IMR-90 (cell line): ENCODE data around the gene DCTN1. TPM values are rescaled to one million over a fixed set of nuclear protein-coding genes. Genes with fewer than 3 reads are reported as not detected.

Experiments used
- ATAC-seq: fragments of 200-7000 bp; cut with Tn5 transposase; 2 replicates; pipeline ENCODE4 v1.9.1; 2020; ENCODE audit warnings: low read depth, mild to moderate bottlenecking, moderate library complexity
- BruUV-seq: library from RNA; stranded (reverse); fragments of 400-500 nt; replicated peaks from 2 replicates; lab custom pipeline; 2021; lab: Mats Ljungman, UMichigan
- CTCF ChIA-PET: fragments of 300-600 bp; formaldehyde crosslinking; extraction: SDS; loops from one replicate; lab custom pipeline; 2021; ENCODE audit warnings: antibody characterized with exemption; lab: Yijun Ruan, JAX
- POLR2A ChIA-PET: fragments of 300-600 bp; sonication (Branson Sonifier 250); formaldehyde crosslinking; loops from one replicate; lab custom pipeline; 2022; ENCODE audit warnings: antibody characterized with exemption; ENCODE audit not compliant: unreplicated experiment; lab: Charles Lee
- DNase-seq: peaks from one replicate; pipeline ENCODE4 v3.0.0; 2013
- H2AFZ ChIP-seq: replicated peaks from 2 replicates; pipeline ENCODE3; 2013; ENCODE audit warnings: low read length, mild to moderate bottlenecking; ENCODE audit not compliant: poor library complexity
- H2AK5ac ChIP-seq: 2 replicates; pipeline ENCODE4 v1.6.1; 2013; ENCODE audit warnings: low read depth, low read length, inconsistent platforms
- H2AK9ac ChIP-seq: replicated peaks from 2 replicates; pipeline ENCODE3; 2013; ENCODE audit warnings: mild to moderate bottlenecking, low read depth, low read length, moderate library complexity; ENCODE audit not compliant: poor library complexity
- H2BK120ac ChIP-seq: 2 replicates; pipeline ENCODE4 v1.6.1; 2013; ENCODE audit warnings: low read depth, low read length, inconsistent platforms
- H2BK15ac ChIP-seq: 3 replicates; pipeline ENCODE4 v1.6.1; 2013; ENCODE audit warnings: low read depth, low read length, inconsistent platforms
- H2BK20ac ChIP-seq: 2 replicates; pipeline ENCODE4 v1.6.1; 2013; ENCODE audit warnings: low read depth, mild to moderate bottlenecking, inconsistent platforms, low read length, moderate library complexity
- H2BK5ac ChIP-seq: 2 replicates; pipeline ENCODE4 v1.6.1; 2013; ENCODE audit warnings: mild to moderate bottlenecking, low read depth, low read length, inconsistent platforms; ENCODE audit not compliant: poor library complexity, severe bottlenecking
- H3K14ac ChIP-seq: replicated peaks from 2 replicates; pipeline ENCODE4 v1.6.1; 2013; ENCODE audit warnings: low read depth, low read length, inconsistent platforms
- H3K18ac ChIP-seq: 2 replicates; pipeline ENCODE4 v1.6.1; 2013; ENCODE audit warnings: low read depth, low read length, control low read depth
- H3K23ac ChIP-seq: 2 replicates; pipeline ENCODE4 v1.6.1; 2013; ENCODE audit warnings: low read depth, low read length, inconsistent platforms
- H3K27ac ChIP-seq: 2 replicates; pipeline ENCODE4 v1.5.1; 2013; ENCODE audit warnings: mild to moderate bottlenecking, control low read depth, low read length; ENCODE audit not compliant: insufficient read depth
- H3K27me3 ChIP-seq: 2 replicates; pipeline ENCODE4 v1.6.1; 2013; ENCODE audit warnings: low read length; ENCODE audit not compliant: control insufficient read depth, insufficient read depth
- H3K36me3 ChIP-seq: 2 replicates; pipeline ENCODE4 v1.6.1; 2013; ENCODE audit warnings: low read length, mixed read lengths; ENCODE audit not compliant: control insufficient read depth, insufficient read depth
- H3K4ac ChIP-seq: 2 replicates; pipeline ENCODE4 v1.6.1; 2013; ENCODE audit warnings: low read depth, low read length, inconsistent platforms
- H3K4me1 ChIP-seq: 2 replicates; pipeline ENCODE4 v1.6.1; 2013; ENCODE audit warnings: low read length, mixed read lengths; ENCODE audit not compliant: control insufficient read depth, insufficient read depth
- H3K4me2 ChIP-seq: 2 replicates; pipeline ENCODE4 v1.6.1; 2013; ENCODE audit warnings: low read depth, mild to moderate bottlenecking, control low read depth, low read length, moderate library complexity
- H3K4me3 ChIP-seq: 2 replicates; pipeline ENCODE4 v1.5.1; 2013; ENCODE audit warnings: low read depth, mild to moderate bottlenecking, control low read depth, low read length, moderate library complexity; ENCODE audit not compliant: insufficient read depth
- H3K56ac ChIP-seq: 2 replicates; pipeline ENCODE4 v1.6.1; 2013; ENCODE audit warnings: low read length, inconsistent platforms; ENCODE audit not compliant: insufficient read depth; ENCODE audit errors: extremely low read depth
- H3K79me1 ChIP-seq, 2 experiments: 2 replicates each; pipeline ENCODE4 v1.6.1; 2013; ENCODE audit warnings: low read length in 2 of 2, inconsistent platforms in 1 of 2, low read depth in 1 of 2
- H3K9ac ChIP-seq: 2 replicates; pipeline ENCODE4 v1.6.1; 2013; ENCODE audit warnings: low read depth, low read length, control low read depth
- H3K9me1 ChIP-seq: 2 replicates; pipeline ENCODE4 v1.6.1; 2013; ENCODE audit warnings: low read length, inconsistent platforms; ENCODE audit not compliant: insufficient read depth
- H3K9me3 ChIP-seq: 2 replicates; pipeline ENCODE4 v1.6.1; 2013; ENCODE audit warnings: low read length; ENCODE audit not compliant: control insufficient read depth, insufficient read depth
- H4K20me1 ChIP-seq: 2 replicates; pipeline ENCODE4 v1.6.1; 2013; ENCODE audit warnings: low read length, inconsistent platforms; ENCODE audit not compliant: insufficient read depth
- H4K5ac ChIP-seq: 2 replicates; pipeline ENCODE4 v1.6.1; 2013; ENCODE audit warnings: mild to moderate bottlenecking, low read depth, low read length, control low read depth
- H4K8ac ChIP-seq, 2 experiments: 2 replicates each; pipeline ENCODE4 v1.6.1; 2013; ENCODE audit warnings: low read depth in 2 of 2, low read length in 2 of 2, control low read depth in 1 of 2, inconsistent platforms in 1 of 2
- H4K91ac ChIP-seq: 2 replicates; pipeline ENCODE4 v1.6.1; 2013; ENCODE audit warnings: low read depth, low read length, inconsistent platforms; ENCODE audit not compliant: insufficient read depth
- BHLHE40 ChIP-seq: fragments of 150-350 bp; IDR thresholded peaks from 2 replicates; pipeline ENCODE4 v1.6.1; 2016; ENCODE audit warnings: mild to moderate bottlenecking, low read depth, low read length
- CEBPB ChIP-seq: IDR thresholded peaks from 2 replicates; pipeline ENCODE4 v1.6.1; 2012; ENCODE audit warnings: low read depth, low read length, improper control_type of control experiment
- CHD1 ChIP-seq: IDR thresholded peaks from 2 replicates; pipeline ENCODE4 v1.6.1; 2012; ENCODE audit warnings: low read depth, low read length, improper control_type of control experiment
- CTCF ChIP-seq: conservative IDR thresholded peaks from 2 replicates; pipeline ENCODE4 v1.5.1; 2012; ENCODE audit warnings: mild to moderate bottlenecking, low read depth, low read length, improper control_type of control experiment
- FOS ChIP-seq: fragments of 150-350 bp; IDR thresholded peaks from 2 replicates; pipeline ENCODE4 v1.6.1; 2016; ENCODE audit warnings: low read depth, low read length
- MAFK ChIP-seq: IDR thresholded peaks from 2 replicates; pipeline ENCODE4 v1.6.1; 2012; ENCODE audit warnings: low read depth, low read length, improper control_type of control experiment
- MAZ ChIP-seq: IDR thresholded peaks from 2 replicates; pipeline ENCODE4 v1.6.1; 2012; ENCODE audit warnings: low read depth, mild to moderate bottlenecking, low read length, improper control_type of control experiment, moderate library complexity, borderline replicate concordance
- MXI1 ChIP-seq: IDR thresholded peaks from 2 replicates; pipeline ENCODE4 v1.6.1; 2012; ENCODE audit warnings: low read depth, mild to moderate bottlenecking, low read length, moderate library complexity, borderline replicate concordance
- NFE2L2 ChIP-seq: fragments of 150-350 bp; IDR thresholded peaks from 2 replicates; pipeline ENCODE4 v1.6.1; 2016; ENCODE audit warnings: low read depth, mild to moderate bottlenecking, low read length
- POLR2A ChIP-seq: IDR thresholded peaks from 2 replicates; pipeline ENCODE4 v1.6.1; 2012; ENCODE audit warnings: mild to moderate bottlenecking, low read depth, low read length
- RAD21 ChIP-seq: IDR thresholded peaks from 2 replicates; pipeline ENCODE4 v1.6.1; 2012; ENCODE audit warnings: low read length, improper control_type of control experiment
- RCOR1 ChIP-seq: IDR thresholded peaks from 2 replicates; pipeline ENCODE4 v1.6.1; 2012; ENCODE audit warnings: mild to moderate bottlenecking, low read length, improper control_type of control experiment; ENCODE audit not compliant: insufficient replicate concordance
- RFX5 ChIP-seq: IDR thresholded peaks from 2 replicates; pipeline ENCODE4 v1.8.0; 2012; ENCODE audit warnings: low read depth, mild to moderate bottlenecking, low read length, moderate library complexity
- SMC3 ChIP-seq: fragments of 150-350 bp; IDR thresholded peaks from 2 replicates; pipeline ENCODE4 v1.6.1; 2016; ENCODE audit warnings: low read depth, mild to moderate bottlenecking, antibody characterized with exemption, low read length, moderate library complexity
- USF2 ChIP-seq: fragments of 150-350 bp; IDR thresholded peaks from 2 replicates; pipeline ENCODE4 v1.6.1; 2017; ENCODE audit warnings: mild to moderate bottlenecking, antibody characterized with exemption, low read length, low read depth
- dilution Hi-C: fragments of 300-500 bp; cut with HindIII; formaldehyde crosslinking; loops from one replicate; pipeline ENCODE4 v1.14.3; 2018; ENCODE audit warnings: low sequenced_read_pairs; ENCODE audit not compliant: unreplicated experiment
- in situ Hi-C: fragments of 300-500 bp; cut with MboI; formaldehyde crosslinking; loops from 3 replicates; pipeline ENCODE4 v1.14.3; 2019; ENCODE audit warnings: low sequenced_read_pairs, inconsistent platforms, mixed read lengths
- intact Hi-C: fragments of 100-400 bp; cut with micrococcal nuclease; formaldehyde crosslinking; loops from 2 replicates; pipeline ENCODE4 v1.10.0; 2022
- polyA plus RNA-seq, 3 experiments: library from polyadenylated mRNA; depleted of rRNA; stranded (reverse); fragments of >200 nt; gene quantifications; 2 replicates each; pipeline ENCODE4 v1.2.3, GENCODE V29; 2012; ENCODE audit warnings: low replicate concordance in 1 of 3
- total RNA-seq: library from RNA; depleted of rRNA; stranded (reverse); fragments of >200 nt; gene quantifications from 2 replicates; pipeline ENCODE4 v1.2.3, GENCODE V29; 2012
- TF ChIP-seq, protein P1 (sequence below): fragments of 150-350 bp; IDR thresholded peaks from 2 replicates; pipeline ENCODE4 v1.6.1; 2016; ENCODE audit warnings: low read depth, mild to moderate bottlenecking, low read length, moderate library complexity, borderline replicate concordance

Gene DCTN1
- total and polyA plus RNA-seq, 2 of the 4 experiments (the other 2 are of a cell fraction), result 136 to 204 TPM

DNA sequence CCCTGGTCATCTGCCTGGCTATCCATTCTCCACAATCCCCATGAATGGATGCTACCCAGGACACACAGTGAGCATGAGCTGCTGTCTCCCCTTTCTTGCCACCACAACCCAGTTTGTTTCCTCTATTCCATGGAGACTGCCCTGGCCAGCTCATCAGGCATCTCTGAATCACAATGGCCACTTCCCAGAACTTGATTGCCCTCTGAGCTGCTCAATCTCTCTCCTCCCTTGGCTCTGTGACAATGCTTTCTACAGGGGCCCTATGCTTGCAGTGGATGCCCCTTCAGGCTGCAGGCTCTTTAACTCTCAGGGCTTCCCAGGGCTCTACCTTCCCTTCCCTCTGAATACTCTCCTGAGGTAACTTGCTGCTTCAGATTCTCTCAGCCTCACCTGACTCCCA is 22.5 kb downstream of the DCTN1 start:
- H3K79me1 ChIP-seq, result no peaks in the 10 kb centered on the region
- no peak for ATAC-seq
- H3K27ac ChIP-seq, result no peak overlapping the region
- H2AK5ac ChIP-seq, result no peak overlapping the region
- no peaks in the 10 kb centered on the region for H4K20me1 ChIP-seq
- no peak overlapping the region for H2BK15ac ChIP-seq
- no peaks in the 10 kb centered on the region for H3K27me3 ChIP-seq
- no peak overlapping the region for H4K8ac ChIP-seq
- peak; percentile 8 for DNase-seq
- H3K9ac ChIP-seq, result no peak overlapping the region
- in situ Hi-C loops, result no loop called here
- no peak overlapping the region for H3K18ac ChIP-seq
- ChIA-PET CTCF (no interaction called here), POLR2A (no interaction called here)
- H3K36me3 ChIP-seq, result peaks cover 38% of the 10 kb centered on the region
- no peak overlapping the region for H3K4ac ChIP-seq
- TF ChIP-seq CHD1 (no peak), MAFK (no peak), FOS (no peak), RCOR1 (no peak), SMC3 (no peak), RAD21 (no peak), MAZ (no peak), BHLHE40 (no peak), RFX5 (no peak), CTCF (no peak), NFE2L2 (no peak), POLR2A (no peak), MXI1 (no peak), USF2 (no peak), CEBPB (no peak)
- TF ChIP-seq, protein P1, sequence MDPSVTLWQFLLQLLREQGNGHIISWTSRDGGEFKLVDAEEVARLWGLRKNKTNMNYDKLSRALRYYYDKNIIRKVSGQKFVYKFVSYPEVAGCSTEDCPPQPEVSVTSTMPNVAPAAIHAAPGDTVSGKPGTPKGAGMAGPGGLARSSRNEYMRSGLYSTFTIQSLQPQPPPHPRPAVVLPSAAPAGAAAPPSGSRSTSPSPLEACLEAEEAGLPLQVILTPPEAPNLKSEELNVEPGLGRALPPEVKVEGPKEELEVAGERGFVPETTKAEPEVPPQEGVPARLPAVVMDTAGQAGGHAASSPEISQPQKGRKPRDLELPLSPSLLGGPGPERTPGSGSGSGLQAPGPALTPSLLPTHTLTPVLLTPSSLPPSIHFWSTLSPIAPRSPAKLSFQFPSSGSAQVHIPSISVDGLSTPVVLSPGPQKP, result no peak
- H2AFZ ChIP-seq, result no peak overlapping the region
- H2BK120ac ChIP-seq, result no peak overlapping the region
- no peak overlapping the region for H4K91ac ChIP-seq
- no peaks in the 10 kb centered on the region; the same call in 1 of the 2 replicates for H3K9me1 ChIP-seq
- no peak overlapping the region for H3K23ac ChIP-seq
- no peak overlapping the region for H3K4me3 ChIP-seq
- no peak overlapping the region for H2AK9ac ChIP-seq
- no peak overlapping the region for H3K4me2 ChIP-seq
- dilution Hi-C loops, result no loop called here
- no peak overlapping the region for H3K56ac ChIP-seq
- H3K9me3 ChIP-seq, result no peaks in the 10 kb centered on the region
- H2BK5ac ChIP-seq, result no peak overlapping the region
- intact Hi-C loops, result no loop called here
- H2BK20ac ChIP-seq, result no peak overlapping the region
- H4K5ac ChIP-seq, result no peak overlapping the region
- H3K4me1 ChIP-seq, result no peaks in the 10 kb centered on the region
- no TSS peak for BruUV-seq
- H3K14ac ChIP-seq, result no peak overlapping the region
